A549 (cell line): ENCODE data around the gene MAJIN. TPM values are rescaled to one million over a fixed set of nuclear protein-coding genes. Genes with fewer than 3 reads are reported as not detected.

Source experiments
- ATAC-seq, 2 experiments: fragments of 200-7000 bp in 1 of 2; fragments of >200 bp in 1 of 2; cut with Nextera tagmentation in 1 of 2; cut with Tn5 transposase in 1 of 2; 3 replicates each; pipeline versions ENCODE4 v1.8.0 to v1.9.1; 2018 to 2020; ENCODE audit warnings: mild to moderate bottlenecking in 1 of 2, moderate library complexity in 1 of 2
- CTCF ChIA-PET: fragments of 300-600 bp; sonication (Branson Sonifier 250); formaldehyde crosslinking; extraction: SDS; loops from one replicate; lab custom pipeline; 2021; ENCODE audit warnings: antibody characterized with exemption, inconsistent platforms; lab: Yijun Ruan, JAX
- POLR2A ChIA-PET: fragments of 350-600 bp; formaldehyde crosslinking; extraction: SDS; loops from one replicate; lab custom pipeline; 2021; ENCODE audit warnings: antibody characterized with exemption, inconsistent platforms; lab: Yijun Ruan, JAX
- DNase-seq, 2 experiments: peaks; one replicate each; pipeline versions ENCODE4 v3.0.0 to v3.0.0-alpha.2; 2011 to 2016; ENCODE audit warnings: low read depth in 1 of 2, low spot score in 1 of 2
- FAIRE-seq: peaks from 2 replicates; lab custom pipeline; 2011; peaks lifted over from hg19 to GRCh38; lab: Jason Lieb, UNC
- H3K27ac ChIP-seq, 2 experiments: fragments of >200 bp; sonication (Bioruptor Twin); formaldehyde crosslinking; 3 replicates each; pipeline ENCODE4 v1.5.1; 2016 to 2017
- H3K4me1 ChIP-seq: fragments of >200 bp; sonication (Bioruptor Twin); formaldehyde crosslinking; 3 replicates; pipeline ENCODE4 v1.6.1; 2016
- H3K4me2 ChIP-seq: fragments of >200 bp; sonication (Bioruptor Twin); formaldehyde crosslinking; 3 replicates; pipeline ENCODE4 v1.6.1; 2016
- H3K4me3 ChIP-seq: fragments of >200 bp; sonication (Bioruptor Twin); formaldehyde crosslinking; 3 replicates; pipeline ENCODE4 v1.5.1; 2016
- H3K9me3 ChIP-seq: fragments of >200 bp; sonication (Bioruptor Twin); formaldehyde crosslinking; 3 replicates; pipeline ENCODE4 v1.6.1; 2016
- BHLHE40 ChIP-seq: IDR thresholded peaks from 2 replicates; pipeline ENCODE4 v1.6.1; 2012; ENCODE audit warnings: low read depth, low read length, inconsistent platforms
- CEBPB ChIP-seq, 2 experiments: fragments of >200 bp in 1 of 2; sonication (Bioruptor Twin) in 1 of 2; formaldehyde crosslinking in 1 of 2; IDR thresholded peaks; 2 replicates each; pipeline ENCODE4 v1.6.1; 2012 to 2016
- CHD2 ChIP-seq: fragments of 150-350 bp; IDR thresholded peaks from 2 replicates; pipeline ENCODE4 v1.6.1; 2014; ENCODE audit warnings: low read length; ENCODE audit not compliant: partially characterized antibody
- CHD4 ChIP-seq: fragments of 200-600 bp; sonication (generic); IDR thresholded peaks from 2 replicates; pipeline ENCODE4 v1.6.1; 2016; ENCODE audit warnings: antibody characterized with exemption, mild to moderate bottlenecking, borderline replicate concordance
- E2F6 ChIP-seq: IDR thresholded peaks from 2 replicates; pipeline ENCODE4 v1.6.1; 2012; ENCODE audit warnings: low read depth, borderline replicate concordance
- ELK1 ChIP-seq: fragments of 150-350 bp; IDR thresholded peaks from 2 replicates; pipeline ENCODE4 v1.6.1; 2014; ENCODE audit warnings: low read depth, mild to moderate bottlenecking, low read length
- EP300 ChIP-seq, 2 experiments: fragments of >200 bp; sonication (Bioruptor Twin); formaldehyde crosslinking; IDR thresholded peaks; 2 replicates in 1 of 2; 3 replicates in 1 of 2; pipeline ENCODE4 v1.6.1; 2016 to 2017
- FOSL2 ChIP-seq, 2 experiments: fragments of 450-650 bp in 1 of 2; fragments of >200 bp in 1 of 2; sonication (Bioruptor Twin) in 1 of 2; formaldehyde crosslinking; IDR thresholded peaks; 2 replicates each; pipeline versions ENCODE4 v1.5.0 to v1.6.1; 2016 to 2020; ENCODE audit warnings: mild to moderate bottlenecking in 1 of 2, moderate library complexity in 1 of 2
- FOXS1 ChIP-seq: fragments of 250-450 bp; sonication (Bioruptor Pico); IDR thresholded peaks from 2 replicates; pipeline ENCODE4 v1.5.0; 2020; ENCODE audit warnings: mild to moderate bottlenecking, moderate library complexity
- JUNB ChIP-seq: fragments of >200 bp; sonication (Bioruptor Twin); formaldehyde crosslinking; IDR thresholded peaks from 2 replicates; pipeline ENCODE4 v1.6.1; 2016
- KDM5A ChIP-seq: fragments of 200-600 bp; sonication (generic); IDR thresholded peaks from 2 replicates; pipeline ENCODE4 v1.6.1; 2016; ENCODE audit warnings: antibody characterized with exemption, mild to moderate bottlenecking
- MAFK ChIP-seq: fragments of 450-650 bp; IDR thresholded peaks from 2 replicates; pipeline ENCODE4 v1.6.1; 2014; ENCODE audit not compliant: partially characterized antibody
- MAZ ChIP-seq: fragments of 150-350 bp; IDR thresholded peaks from 2 replicates; pipeline ENCODE4 v1.6.1; 2014; ENCODE audit warnings: antibody characterized with exemption, low read depth, low read length, borderline replicate concordance
- PHF8 ChIP-seq: fragments of 200-600 bp; sonication (generic); IDR thresholded peaks from 2 replicates; pipeline ENCODE4 v1.6.1; 2016; ENCODE audit warnings: low read depth, mild to moderate bottlenecking, antibody characterized with exemption, moderate library complexity, borderline replicate concordance
- POLR2A ChIP-seq: IDR thresholded peaks from 2 replicates; pipeline ENCODE4 v1.6.1; 2012; ENCODE audit warnings: mild to moderate bottlenecking, low read length
- RNF2 ChIP-seq: fragments of 200-600 bp; sonication (generic); IDR thresholded peaks from 2 replicates; pipeline ENCODE4 v1.6.1; 2016; ENCODE audit warnings: low read depth, mild to moderate bottlenecking, antibody characterized with exemption, moderate library complexity, borderline replicate concordance
- SREBF2 ChIP-seq: fragments of 450-650 bp; IDR thresholded peaks from 2 replicates; pipeline ENCODE4 v1.6.1; 2014; ENCODE audit warnings: mild to moderate bottlenecking, moderate library complexity
- WGBS: methylation state at CpG from one replicate; pipeline ENCODE4 v1.1.6; 2017; ENCODE audit errors: missing lambda C conversion rate; 5-methylcytosine and 5-hydroxymethylcytosine counted together
- polyA plus RNA-seq, 4 experiments: library from polyadenylated mRNA; depleted of rRNA in 3 of 4; stranded (reverse); fragments of >200 nt; fragmentation: RNase III in 1 of 4; extraction: RNeasy Plus Mini Kit Qiagen cat#74134 plus additional on column Dnase treatment in 1 of 4; gene quantifications; 2 replicates in 3 of 4; 3 replicates in 1 of 4; pipeline ENCODE4 v1.2.3, GENCODE V29; 2011 to 2017
- TF ChIP-seq, protein P1 (sequence below): fragments of >200 bp; sonication (Bioruptor Twin); formaldehyde crosslinking; IDR thresholded peaks from 3 replicates; pipeline ENCODE4 v1.6.1; 2016

MAJIN gene
- polyA plus RNA-seq, 2 of the 4 experiments (the other 2 are of a cell fraction), result 0.12 TPM; not detected in 1

DNA sequence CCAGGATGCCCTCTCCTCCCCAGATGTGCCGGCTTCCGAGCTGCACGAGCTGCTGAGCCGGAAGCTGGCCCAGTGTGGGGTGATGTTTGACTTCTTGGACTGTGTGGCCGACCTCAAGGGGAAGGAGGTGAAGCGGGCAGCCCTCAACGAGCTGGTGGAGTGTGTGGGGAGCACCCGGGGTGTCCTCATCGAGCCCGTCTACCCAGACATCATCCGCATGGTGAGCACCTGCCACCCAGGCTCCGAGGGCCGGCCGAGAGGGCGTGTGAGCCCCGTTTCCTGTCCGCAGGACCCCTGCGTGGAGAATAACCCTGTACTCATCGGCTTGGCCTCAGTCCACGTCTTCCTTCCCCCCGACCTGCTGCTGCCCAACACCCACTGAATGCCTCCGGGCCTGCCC is 45.2 kb downstream of the MAJIN start (continued):
- TF ChIP-seq, protein P1, sequence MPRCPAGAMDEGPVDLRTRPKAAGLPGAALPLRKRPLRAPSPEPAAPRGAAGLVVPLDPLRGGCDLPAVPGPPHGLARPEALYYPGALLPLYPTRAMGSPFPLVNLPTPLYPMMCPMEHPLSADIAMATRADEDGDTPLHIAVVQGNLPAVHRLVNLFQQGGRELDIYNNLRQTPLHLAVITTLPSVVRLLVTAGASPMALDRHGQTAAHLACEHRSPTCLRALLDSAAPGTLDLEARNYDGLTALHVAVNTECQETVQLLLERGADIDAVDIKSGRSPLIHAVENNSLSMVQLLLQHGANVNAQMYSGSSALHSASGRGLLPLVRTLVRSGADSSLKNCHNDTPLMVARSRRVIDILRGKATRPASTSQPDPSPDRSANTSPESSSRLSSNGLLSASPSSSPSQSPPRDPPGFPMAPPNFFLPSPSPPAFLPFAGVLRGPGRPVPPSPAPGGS, result no peak
- no peak for TF ChIP-seq PHF8
- no peak for TF ChIP-seq KDM5A

GRCh38 chr11:64925536-64926436 is 46.1 kb downstream of the MAJIN start:
- Histone ChIP-seq H3K4me2 (peak overlapping the region; percentile 98), H3K9me3 (no peaks in the 10 kb centered on the region), H3K4me1 (peaks cover 14% of the 10 kb centered on the region), H3K4me3 (peak overlapping the region; percentile 71), H3K27ac (peak overlapping the region; percentile 93 to 96; a peak in 5 of 6 replicates)
- 84% methylated on average over 13 of the region's 24 CpGs for WGBS
- ATAC-seq (no peak), DNase-seq (no peak), FAIRE-seq (no peak)
- ChIA-PET POLR2A (interaction anchor here (1.5 kb wide), 1 partner anchor 81 kb away, joined by 5 read pairs; no protein-coding TSS in a partner anchor), CTCF (interaction anchor here (0.8 to 3.8 kb wide), 9 partner anchors 8 to 152 kb away, joined by 3 to 16 read pairs (median 4); partner anchors contain the start of genes ARL2 and BATF2)
- TF ChIP-seq MAZ (no peak), JUNB (no peak), E2F6 (no peak), SREBF2 (no peak), EP300 (IDR thresholded peaks at IDR 0.05) (no peak), FOSL2 (IDR thresholded peaks at IDR 0.05) (no peak), FOSL2 (CRISPR knock-in tag; IDR thresholded peaks at IDR 0.05) (no peak), CEBPB (IDR thresholded peaks at IDR 0.05) (no peak), POLR2A (no peak), CHD4 (no peak), BHLHE40 (no peak), ELK1 (no peak), RNF2 (no peak)
- TF ChIP-seq, protein P1, result no peak

DNA sequence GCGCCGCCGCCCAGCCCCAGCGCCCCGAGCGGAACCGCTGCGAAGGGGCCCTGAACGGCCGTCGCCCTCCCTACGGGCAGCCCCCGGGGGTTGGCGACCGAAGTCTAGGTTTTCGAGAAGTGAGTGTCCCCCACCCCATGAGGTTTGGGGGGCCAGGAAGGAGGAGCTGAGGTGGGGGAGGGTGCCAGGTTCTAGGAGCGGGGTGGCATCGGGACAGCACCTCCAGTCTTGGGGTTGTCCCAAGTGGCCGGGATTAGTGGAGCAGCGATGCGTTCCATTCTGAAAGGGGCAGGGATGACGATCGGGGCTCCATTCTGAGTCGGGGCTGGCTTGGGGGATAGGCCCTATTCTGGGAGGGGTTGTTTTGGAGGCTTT is 47.0 kb downstream of the MAJIN start:
- peaks cover 14% of the 10 kb centered on the region for H3K4me1 ChIP-seq
- DNase-seq (peak in 1 of 2 experiments; percentile 51), ATAC-seq (peak; percentile 44 to 54; a peak in 5 of 6 replicates), FAIRE-seq (no peak)
- no peaks in the 10 kb centered on the region for H3K9me3 ChIP-seq
- TF ChIP-seq CHD2 (no peak), FOXS1 (CRISPR knock-in tag) (no peak), PHF8 (peak; percentile 41; the same call in 1 of the 2 replicates), MAFK (no peak)
- H3K4me2 ChIP-seq, result peak overlapping the region; percentile 98
- CTCF ChIA-PET, result interaction anchor here (0.8 to 3.8 kb wide), 9 partner anchors 12 to 153 kb away, joined by 3 to 16 read pairs (median 4); partner anchors contain the start of gene BATF2
- POLR2A ChIA-PET, result interaction anchor here (1.5 kb wide), 1 partner anchor 82 kb away, joined by 5 read pairs; no protein-coding TSS in a partner anchor
- 0% methylated on average over 8 of the region's 24 CpGs for WGBS
- peak overlapping the region; percentile 71 for H3K4me3 ChIP-seq
- H3K27ac ChIP-seq, result peak overlapping the region; percentile 93 to 96
